ENCODE measurements around the gene HLCS. TPM values are rescaled to one million over a fixed set of nuclear protein-coding genes. Genes with fewer than 3 reads are reported as not detected.

The HLCS gene
- total RNA-seq, 1 experiment from 2014 or later, result 12.7 TPM

DNA sequence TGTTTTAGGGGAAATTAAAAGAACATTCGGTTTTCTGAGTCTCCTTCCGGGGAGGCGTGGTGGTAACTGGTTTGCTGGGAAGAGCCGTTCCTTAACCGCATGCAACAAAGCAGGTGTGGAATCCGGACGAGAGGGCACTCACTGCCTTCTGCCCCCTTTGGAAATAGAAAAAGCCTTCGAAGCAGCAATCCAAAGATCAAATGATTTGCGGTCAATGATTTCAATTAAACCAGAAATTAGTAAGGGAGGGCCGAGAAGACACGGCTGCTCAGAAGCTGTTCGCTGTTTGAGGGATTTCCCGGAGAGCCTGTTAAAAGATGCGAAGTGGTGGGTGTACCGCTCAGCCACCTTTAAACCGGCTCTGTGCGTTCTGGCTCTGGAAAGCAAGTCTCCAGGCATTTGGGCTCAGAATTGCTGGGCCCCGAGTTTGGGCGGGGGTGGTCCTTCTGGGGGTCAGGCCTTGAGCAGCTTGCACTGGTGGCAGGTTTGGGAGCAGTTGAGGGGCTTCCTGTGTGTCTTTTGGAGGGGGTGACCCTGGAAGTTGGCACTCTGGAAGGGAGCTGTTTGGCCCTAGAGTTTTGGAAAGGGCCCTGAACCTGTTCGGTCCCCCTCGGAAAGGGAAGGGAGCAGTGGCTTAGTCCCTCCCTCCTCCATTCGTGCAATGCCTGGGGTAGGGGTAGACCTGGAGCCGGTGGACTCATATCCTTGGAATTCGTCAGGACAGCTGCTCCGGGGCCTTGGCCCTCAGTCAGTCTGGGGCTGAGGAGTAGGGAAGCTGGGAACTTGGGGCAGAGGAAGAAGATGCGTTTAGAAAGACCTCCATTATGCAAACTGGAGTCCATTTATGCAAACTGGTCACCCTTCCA is 264.5 kb downstream of the HLCS start:
- Histone ChIP-seq H3K4me1 (ENCODE audit: insufficient read depth, low read length) (0 out of 2 replicates have a peak, but pooled peaks cover 2% of the 10 kb centered on the region), H3K79me2 (ENCODE audit: insufficient read depth, low read length) (no peaks in the 10 kb centered on the region), H2AK5ac (ENCODE audit: insufficient read length, low read length) (no peak overlapping the region), H2BK120ac (ENCODE audit: low read depth, low read length, poor library complexity, severe bottlenecking) (no peak overlapping the region), H2BK12ac (ENCODE audit: insufficient read length, low read depth, low read length) (no peak overlapping the region), H4K20me1 (ENCODE audit: control insufficient read depth, insufficient read depth, insufficient read length) (peaks cover 2% of the 10 kb centered on the region), H2BK20ac (ENCODE audit: low read depth, low read length, poor library complexity, severe bottlenecking) (no peak overlapping the region), H3K18ac (ENCODE audit: insufficient read length, low read depth, low read length) (no peak overlapping the region), H3K23me2 (ENCODE audit: insufficient read length, low read depth, low read length, poor library complexity, severe bottlenecking) (peaks cover 10% of the 10 kb centered on the region), H3K4me2 (ENCODE audit: insufficient read depth, insufficient read length, low read length) (peak overlapping the region; percentile 53), H3K56ac (ENCODE audit: insufficient read length, low read depth, low read length) (no peak overlapping the region), H4K5ac (ENCODE audit: insufficient read length, low read depth, low read length) (no peak overlapping the region), H3K4ac (ENCODE audit: low read depth, low read length) (no peak overlapping the region), H2BK15ac (ENCODE audit: low read depth, low read length) (no peak overlapping the region), H3K23ac (ENCODE audit: insufficient read length, low read depth, low read length) (no peak overlapping the region), H4K8ac (replicated peaks; ENCODE audit: insufficient read length, low read depth, low read length) (no peak overlapping the region), H2AFZ (ENCODE audit: low read length) (no peak overlapping the region), H3K27me3 (ENCODE audit: insufficient read depth, low read length) (peaks cover 98% of the 10 kb centered on the region), H2BK5ac (ENCODE audit: insufficient read length, low read length) (no peak overlapping the region), H3K27ac (ENCODE audit: insufficient read length, low read depth, low read length) (no peak overlapping the region), H3K14ac (ENCODE audit: insufficient read depth, low read length) (no peak overlapping the region), H3K9me3 (ENCODE audit: control insufficient read depth, low read depth, low read length) (no peaks in the 10 kb centered on the region), H4K91ac (ENCODE audit: insufficient read length, low read depth, low read length) (no peak overlapping the region), H3K79me1 (ENCODE audit: insufficient read depth, low read depth, low read length, poor library complexity, severe bottlenecking) (no peaks in the 10 kb centered on the region), H3T11ph (ENCODE audit: low read length) (no peak overlapping the region), H3K9ac (ENCODE audit: extremely low read depth, insufficient read length, low read length) (no peak overlapping the region)
- H3K36me3 Mint-ChIP-seq (ENCODE audit: insufficient read depth in 1 of 3, low read depth in 3 of 3), result peaks cover 0 to 2% (median 0%) of the 10 kb centered on the region in 3 experiments; a peak in 3 of 7 replicates
- peaks cover 27 to 53% of the 10 kb centered on the region in 2 experiments for H3K4me1 Mint-ChIP-seq
- peaks cover 0 to 14% of the 10 kb centered on the region in 2 experiments; a peak in 3 of 5 replicates for H3K9me3 Mint-ChIP-seq
- TF ChIP-seq CTCF (conservative IDR thresholded peaks at IDR 0.05), result no peak
- H3K27me3 Mint-ChIP-seq (ENCODE audit: low read depth), result peaks cover 98% of the 10 kb centered on the region
- H3K4me3 Mint-ChIP-seq, result peak overlapping the region in 1 of 2 experiments; percentile 73; a peak in 3 of 5 replicates
- peak; percentile 55 for DNase-seq
- WGBS (ENCODE audit: extremely low coverage, insufficient read length, low lambda C conversion rate), result no CpG with 5 or more reads among the region's 26 CpGs
- no peak overlapping the region for H3K27ac Mint-ChIP-seq

All from H9 (cell line).